HL-60 (cell line): ENCODE measurements around the gene ALK.

Experiments
- DNase-seq, 2 experiments: peaks; one replicate each; pipeline ENCODE4 v3.0.0-alpha.2; 2010 to 2020; ENCODE audit warnings: low read depth in 1 of 2, low spot score in 1 of 2
- H3K27ac ChIP-seq: fragments of 250-450 bp; sonication (Bioruptor Pico); replicated peaks from 2 replicates; pipeline ENCODE4 v1.5.1; 2020; ENCODE audit warnings: mild to moderate bottlenecking, moderate library complexity
- H3K27me3 ChIP-seq: fragments of 250-450 bp; sonication (Bioruptor Pico); 2 replicates; pipeline ENCODE4 v1.5.1; 2021; ENCODE audit warnings: mild to moderate bottlenecking, moderate library complexity; ENCODE audit not compliant: insufficient read depth, poor library complexity, severe bottlenecking
- H3K4me3 ChIP-seq: replicated peaks from 2 replicates; pipeline ENCODE4 v1.5.1; 2011; ENCODE audit warnings: mild to moderate bottlenecking, control low read depth, low read length; ENCODE audit not compliant: insufficient read depth
- CTCF ChIP-seq: IDR thresholded peaks from one replicate; pipeline ENCODE4 v1.5.1; 2011; ENCODE audit warnings: low read length, control low read depth, inconsistent platforms; ENCODE audit not compliant: insufficient read depth
- GABPA ChIP-seq: IDR thresholded peaks from 2 replicates; pipeline ENCODE4 v1.6.1; 2012; ENCODE audit warnings: low read depth
- POLR2AphosphoS5 ChIP-seq: IDR thresholded peaks from 2 replicates; pipeline ENCODE4 v1.6.1; 2012; ENCODE audit warnings: low read depth
- REST ChIP-seq: IDR thresholded peaks from 2 replicates; pipeline ENCODE4 v1.6.1; 2012; ENCODE audit warnings: low read depth; ENCODE audit not compliant: insufficient replicate concordance
- SPI1 ChIP-seq: IDR thresholded peaks from 2 replicates; pipeline ENCODE4 v1.6.1; 2012; ENCODE audit warnings: low read depth, mild to moderate bottlenecking, borderline replicate concordance

Gene ALK

DNA sequence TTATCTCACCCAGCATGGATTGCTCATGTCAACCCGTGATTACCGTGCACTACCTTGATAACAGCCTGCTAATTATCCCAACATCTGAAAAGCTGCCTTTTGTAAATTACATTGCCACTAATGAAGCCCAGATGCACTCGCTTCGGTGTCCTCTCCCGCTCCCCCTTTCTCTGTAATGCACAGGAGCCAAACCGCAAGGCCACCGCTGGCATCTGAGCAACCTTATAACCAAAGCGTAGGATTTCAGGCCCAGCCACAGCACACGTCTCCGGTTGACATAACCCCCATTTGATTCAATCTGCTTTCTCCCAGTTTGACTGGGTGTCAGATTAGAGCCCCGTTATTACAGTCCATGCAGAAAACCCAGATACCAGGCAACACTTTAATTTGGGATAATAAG, 341.2 kb downstream of the ALK start:
- Histone ChIP-seq H3K27me3 (no peaks in the 10 kb centered on the region), H3K4me3 (no peak overlapping the region), H3K27ac (no peak overlapping the region)
- TF ChIP-seq POLR2AphosphoS5 (no peak), REST (no peak), CTCF (no peak), GABPA (no peak), SPI1 (no peak)
- no peak for DNase-seq

DNA sequence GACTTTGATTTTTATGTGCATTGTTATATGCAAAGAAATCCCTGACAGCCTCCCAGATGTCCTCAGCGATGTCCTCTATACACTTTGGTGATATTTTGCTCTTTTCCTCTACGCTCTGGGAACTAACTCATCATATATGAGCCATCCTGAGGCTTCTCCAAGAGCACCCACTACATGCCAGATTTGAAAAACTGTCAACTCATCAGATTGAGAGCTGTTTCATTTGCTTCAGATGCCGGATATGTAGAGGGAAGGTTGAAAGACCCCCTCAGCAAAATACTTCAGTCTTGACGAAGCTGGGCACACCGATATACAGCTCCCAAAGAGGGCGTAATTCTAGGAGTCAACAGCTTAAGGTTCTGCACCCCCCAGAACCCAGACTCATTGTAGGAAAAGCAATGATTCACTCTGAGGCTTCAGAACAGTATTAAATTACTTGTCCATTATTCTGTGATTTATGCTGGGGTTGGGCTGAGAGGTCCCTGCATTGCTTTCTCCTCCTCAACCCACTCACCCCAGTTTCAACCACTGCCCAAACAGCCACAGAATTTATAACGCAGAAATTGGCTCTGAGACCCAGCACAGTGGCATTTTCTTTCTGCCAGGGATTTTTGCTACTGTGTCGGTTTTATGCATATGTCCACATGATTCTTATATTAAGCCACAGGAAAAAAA, 341.8 kb downstream of the ALK start:
- TF ChIP-seq CTCF (no peak), REST (no peak), POLR2AphosphoS5 (no peak), GABPA (no peak), SPI1 (no peak)

DNA sequence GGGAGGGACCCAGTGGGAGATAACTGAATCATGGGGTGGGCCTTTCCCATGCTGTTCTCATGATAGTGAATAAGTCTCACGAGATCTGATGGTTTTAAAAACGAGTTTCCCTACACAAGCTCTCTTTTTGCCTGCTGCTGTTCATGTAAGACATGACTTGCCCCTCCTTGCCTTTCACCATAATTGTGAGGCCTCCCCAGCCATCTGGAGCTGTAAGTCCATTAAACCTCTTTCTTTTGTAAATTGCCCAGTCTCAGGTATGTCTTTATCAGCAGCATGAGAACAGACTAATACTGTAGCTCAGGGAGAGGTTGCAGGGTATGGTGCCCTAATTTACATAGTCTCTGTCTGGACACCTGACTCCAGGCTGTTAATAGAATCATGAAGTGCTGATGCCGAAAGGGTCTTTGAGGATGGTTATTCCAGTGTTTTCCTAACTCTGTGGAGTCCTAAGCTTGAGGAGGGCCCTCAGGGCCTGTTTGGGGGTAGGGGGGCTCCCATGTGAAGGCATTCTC, 343.2 kb downstream of the ALK start:
- no peak overlapping the region for H3K4me3 ChIP-seq

More for the DNA sequence above, 341.8 kb downstream of the ALK start:
- Histone ChIP-seq H3K4me3 (no peak overlapping the region), H3K27ac (no peak overlapping the region), H3K27me3 (no peaks in the 10 kb centered on the region)
- no peak for DNase-seq

More for the DNA sequence above, 343.2 kb downstream of the ALK start:
- no peak for DNase-seq
- Histone ChIP-seq H3K27ac (no peak overlapping the region), H3K27me3 (no peaks in the 10 kb centered on the region)
- no peak for TF ChIP-seq SPI1
- TF ChIP-seq REST, result no peak
- no peak for TF ChIP-seq POLR2AphosphoS5
- no peak for TF ChIP-seq CTCF
- no peak for TF ChIP-seq GABPA
